K562 (cell line): Measurements from ENCODE around the gene UROS. TPM values are rescaled to one million over a fixed set of nuclear protein-coding genes. Genes with fewer than 3 reads are reported as not detected.
A peak's percentile ranks its signal among the peaks of the same experiment; 100 is the strongest.

Experiments
- BRD9 ChIP-seq: fragments of 450-650 bp; IDR thresholded peaks from 2 replicates; pipeline ENCODE4 v1.6.1; 2018; ENCODE audit warnings: low read depth; ENCODE audit not compliant: partially characterized antibody
- EP300 ChIP-seq: IDR thresholded peaks from 2 replicates; pipeline ENCODE4 v1.6.1; 2012; ENCODE audit warnings: low read length, improper control_type of control experiment
- KDM4B ChIP-seq, 2 experiments: fragments of 450-650 bp in 1 of 2; sonication (generic) in 1 of 2; IDR thresholded peaks; 2 replicates each; pipeline ENCODE4 v1.6.1; 2016 to 2017; ENCODE audit warnings: borderline replicate concordance in 2 of 2, antibody characterized with exemption in 1 of 2, low read depth in 1 of 2, mild to moderate bottlenecking in 1 of 2
- NCOA2 ChIP-seq, 2 experiments: fragments of 450-650 bp; IDR thresholded peaks; 2 replicates each; pipeline ENCODE4 v1.6.1; 2018; ENCODE audit warnings: mild to moderate bottlenecking in 2 of 2, moderate library complexity in 1 of 2; ENCODE audit not compliant: partially characterized antibody in 2 of 2
- NFE2 ChIP-seq: IDR thresholded peaks from 2 replicates; pipeline ENCODE4 v1.6.1; 2014; ENCODE audit warnings: antibody characterized with exemption, low read depth
- NFE2L1 ChIP-seq: fragments of 450-650 bp; IDR thresholded peaks from 2 replicates; pipeline ENCODE4 v1.6.1; 2016; ENCODE audit warnings: missing genetic modification characterization, low read depth, mild to moderate bottlenecking, missing compliant biosample characterization, moderate library complexity, borderline replicate concordance
- STAT5A ChIP-seq: IDR thresholded peaks from 2 replicates; pipeline ENCODE4 v1.6.1; 2012; ENCODE audit warnings: low read length, inconsistent platforms, borderline replicate concordance
- ZNF695 ChIP-seq: fragments of 450-650 bp; formaldehyde crosslinking; IDR thresholded peaks from 2 replicates; pipeline ENCODE4 v1.4.0; 2020; ENCODE audit warnings: mild to moderate bottlenecking, moderate library complexity
- polyA plus RNA-seq, 8 experiments: library from polyadenylated mRNA; depleted of rRNA in 4 of 8; stranded (reverse) in 5 of 8; unstranded in 3 of 8; fragments of >200 nt; fragmentation: Nextera tagmentation in 2 of 8; fragmentation: Illumina TruSeq in 1 of 8; extraction: Ambion mirVana in 2 of 8; extraction: Trizol in 1 of 8; gene quantifications; 2 replicates each; pipeline versions ENCODE4 v1.2.1 to v1.2.3, GENCODE V29; 2011 to 2014; ENCODE audit warnings: inconsistent platforms in 1 of 8, missing spikeins in 1 of 8
- total RNA-seq, 7 experiments: library from RNA; depleted of rRNA in 6 of 7; stranded (reverse); fragments of >200 nt in 6 of 7; fragmentation: Illumina TruSeq in 2 of 7; extraction: Trizol in 2 of 7; gene quantifications; 2 replicates each; pipeline versions ENCODE4 v1.2.1 to v1.2.3, GENCODE V29; 2011 to 2021; ENCODE audit warnings: low replicate concordance in 1 of 7
- TF ChIP-seq, protein P1 (sequence below): fragments of 450-650 bp; IDR thresholded peaks from 2 replicates; pipeline ENCODE4 v1.6.1; 2016; ENCODE audit warnings: low read depth
- TF ChIP-seq, protein P2 (sequence below): sonication (generic); formaldehyde crosslinking; IDR thresholded peaks from 2 replicates; pipeline ENCODE4 v1.8.1; 2023; ENCODE audit warnings: mild to moderate bottlenecking, missing genetic modification reagents
- TF ChIP-seq, protein P3 (sequence below): fragments of 450-650 bp; IDR thresholded peaks from 2 replicates; pipeline ENCODE4 v1.6.1; 2018; ENCODE audit not compliant: partially characterized antibody

UROS gene
- total and polyA plus RNA-seq, 9 of the 15 experiments (the other 6 are each of a cell fraction or from before 2014, with no cell fraction given), result 6.4 to 39.1 (median 32.3) TPM

DNA sequence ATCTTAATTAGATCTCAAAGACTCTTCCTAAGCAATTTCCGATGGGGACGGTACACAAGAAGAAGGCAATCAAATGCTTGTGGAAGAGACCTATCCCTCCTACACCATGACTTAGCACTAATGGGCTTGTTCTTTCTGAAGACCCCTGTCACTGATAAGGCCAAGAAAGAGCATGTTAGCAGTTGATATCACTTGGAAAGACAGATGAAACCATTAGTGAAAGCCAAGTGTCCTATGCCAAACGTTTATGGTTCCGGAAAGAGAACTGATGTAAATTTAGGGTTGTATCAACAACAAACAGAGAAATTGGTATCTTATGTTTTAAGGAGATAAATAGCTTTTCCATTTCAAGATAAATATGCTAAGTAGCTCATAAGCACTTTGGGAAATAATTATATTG lies 6.5 kb downstream of the UROS start (continued):
- TF ChIP-seq, protein P1, sequence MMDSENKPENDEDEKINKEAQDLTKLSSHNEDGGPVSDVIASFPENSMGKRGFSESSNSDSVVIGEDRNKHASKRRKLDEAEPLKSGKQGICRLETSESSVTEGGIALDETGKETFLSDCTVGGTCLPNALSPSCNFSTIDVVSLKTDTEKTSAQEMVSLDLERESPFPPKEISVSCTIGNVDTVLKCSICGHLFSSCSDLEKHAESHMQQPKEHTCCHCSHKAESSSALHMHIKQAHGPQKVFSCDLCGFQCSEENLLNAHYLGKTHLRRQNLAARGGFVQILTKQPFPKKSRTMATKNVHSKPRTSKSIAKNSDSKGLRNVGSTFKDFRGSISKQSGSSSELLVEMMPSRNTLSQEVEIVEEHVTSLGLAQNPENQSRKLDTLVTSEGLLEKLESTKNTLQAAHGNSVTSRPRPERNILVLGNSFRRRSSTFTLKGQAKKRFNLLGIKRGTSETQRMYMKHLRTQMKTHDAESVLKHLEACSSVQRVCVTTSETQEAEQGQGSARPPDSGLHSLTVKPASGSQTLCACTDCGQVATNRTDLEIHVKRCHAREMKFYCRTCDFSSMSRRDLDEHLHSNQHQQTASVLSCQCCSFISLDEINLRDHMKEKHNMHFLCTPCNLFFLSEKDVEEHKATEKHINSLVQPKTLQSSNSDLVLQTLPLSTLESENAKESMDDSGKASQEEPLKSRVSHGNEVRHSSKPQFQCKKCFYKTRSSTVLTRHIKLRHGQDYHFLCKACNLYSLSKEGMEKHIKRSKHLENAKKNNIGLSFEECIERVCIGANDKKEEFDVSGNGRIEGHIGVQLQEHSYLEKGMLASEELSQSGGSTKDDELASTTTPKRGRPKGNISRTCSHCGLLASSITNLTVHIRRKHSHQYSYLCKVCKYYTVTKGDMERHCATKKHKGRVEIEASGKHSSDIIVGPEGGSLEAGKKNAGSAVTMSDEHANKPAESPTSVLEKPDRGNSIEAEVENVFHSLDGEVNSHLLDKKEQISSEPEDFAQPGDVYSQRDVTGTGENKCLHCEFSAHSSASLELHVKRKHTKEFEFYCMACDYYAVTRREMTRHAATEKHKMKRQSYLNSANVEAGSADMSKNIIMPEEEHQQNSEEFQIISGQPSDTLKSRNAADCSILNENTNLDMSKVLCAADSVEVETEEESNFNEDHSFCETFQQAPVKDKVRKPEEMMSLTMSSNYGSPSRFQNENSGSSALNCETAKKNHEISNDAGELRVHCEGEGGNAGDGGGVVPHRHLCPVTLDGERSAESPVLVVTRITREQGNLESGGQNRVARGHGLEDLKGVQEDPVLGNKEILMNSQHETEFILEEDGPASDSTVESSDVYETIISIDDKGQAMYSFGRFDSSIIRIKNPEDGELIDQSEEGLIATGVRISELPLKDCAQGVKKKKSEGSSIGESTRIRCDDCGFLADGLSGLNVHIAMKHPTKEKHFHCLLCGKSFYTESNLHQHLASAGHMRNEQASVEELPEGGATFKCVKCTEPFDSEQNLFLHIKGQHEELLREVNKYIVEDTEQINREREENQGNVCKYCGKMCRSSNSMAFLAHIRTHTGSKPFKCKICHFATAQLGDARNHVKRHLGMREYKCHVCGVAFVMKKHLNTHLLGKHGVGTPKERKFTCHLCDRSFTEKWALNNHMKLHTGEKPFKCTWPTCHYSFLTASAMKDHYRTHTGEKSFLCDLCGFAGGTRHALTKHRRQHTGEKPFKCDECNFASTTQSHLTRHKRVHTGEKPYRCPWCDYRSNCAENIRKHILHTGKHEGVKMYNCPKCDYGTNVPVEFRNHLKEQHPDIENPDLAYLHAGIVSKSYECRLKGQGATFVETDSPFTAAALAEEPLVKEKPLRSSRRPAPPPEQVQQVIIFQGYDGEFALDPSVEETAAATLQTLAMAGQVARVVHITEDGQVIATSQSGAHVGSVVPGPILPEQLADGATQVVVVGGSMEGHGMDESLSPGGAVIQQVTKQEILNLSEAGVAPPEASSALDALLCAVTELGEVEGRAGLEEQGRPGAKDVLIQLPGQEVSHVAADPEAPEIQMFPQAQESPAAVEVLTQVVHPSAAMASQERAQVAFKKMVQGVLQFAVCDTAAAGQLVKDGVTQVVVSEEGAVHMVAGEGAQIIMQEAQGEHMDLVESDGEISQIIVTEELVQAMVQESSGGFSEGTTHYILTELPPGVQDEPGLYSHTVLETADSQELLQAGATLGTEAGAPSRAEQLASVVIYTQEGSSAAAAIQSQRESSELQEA, result no peak
- TF ChIP-seq NCOA2 (IDR thresholded peaks at IDR 0.05; ENCODE audit: partially characterized antibody in 2 of 2) (peak; percentile 27 to 80), ZNF695 (CRISPR knock-in tag) (no peak), BRD9 (peak; percentile 40), NFE2L1 (tag) (peak; percentile 58; the same call in 1 of the 2 replicates), EP300 (peak; percentile 95), STAT5A (peak; percentile 92), NFE2 (peak; percentile 96), KDM4B (IDR thresholded peaks at IDR 0.05; ENCODE audit: borderline replicate concordance in 2 of 2, low read depth in 1 of 2) (no peak)
- TF ChIP-seq, protein P2, sequence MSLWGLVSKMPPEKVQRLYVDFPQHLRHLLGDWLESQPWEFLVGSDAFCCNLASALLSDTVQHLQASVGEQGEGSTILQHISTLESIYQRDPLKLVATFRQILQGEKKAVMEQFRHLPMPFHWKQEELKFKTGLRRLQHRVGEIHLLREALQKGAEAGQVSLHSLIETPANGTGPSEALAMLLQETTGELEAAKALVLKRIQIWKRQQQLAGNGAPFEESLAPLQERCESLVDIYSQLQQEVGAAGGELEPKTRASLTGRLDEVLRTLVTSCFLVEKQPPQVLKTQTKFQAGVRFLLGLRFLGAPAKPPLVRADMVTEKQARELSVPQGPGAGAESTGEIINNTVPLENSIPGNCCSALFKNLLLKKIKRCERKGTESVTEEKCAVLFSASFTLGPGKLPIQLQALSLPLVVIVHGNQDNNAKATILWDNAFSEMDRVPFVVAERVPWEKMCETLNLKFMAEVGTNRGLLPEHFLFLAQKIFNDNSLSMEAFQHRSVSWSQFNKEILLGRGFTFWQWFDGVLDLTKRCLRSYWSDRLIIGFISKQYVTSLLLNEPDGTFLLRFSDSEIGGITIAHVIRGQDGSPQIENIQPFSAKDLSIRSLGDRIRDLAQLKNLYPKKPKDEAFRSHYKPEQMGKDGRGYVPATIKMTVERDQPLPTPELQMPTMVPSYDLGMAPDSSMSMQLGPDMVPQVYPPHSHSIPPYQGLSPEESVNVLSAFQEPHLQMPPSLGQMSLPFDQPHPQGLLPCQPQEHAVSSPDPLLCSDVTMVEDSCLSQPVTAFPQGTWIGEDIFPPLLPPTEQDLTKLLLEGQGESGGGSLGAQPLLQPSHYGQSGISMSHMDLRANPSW (CRISPR knock-in tag), result no peak
- TF ChIP-seq, protein P3, sequence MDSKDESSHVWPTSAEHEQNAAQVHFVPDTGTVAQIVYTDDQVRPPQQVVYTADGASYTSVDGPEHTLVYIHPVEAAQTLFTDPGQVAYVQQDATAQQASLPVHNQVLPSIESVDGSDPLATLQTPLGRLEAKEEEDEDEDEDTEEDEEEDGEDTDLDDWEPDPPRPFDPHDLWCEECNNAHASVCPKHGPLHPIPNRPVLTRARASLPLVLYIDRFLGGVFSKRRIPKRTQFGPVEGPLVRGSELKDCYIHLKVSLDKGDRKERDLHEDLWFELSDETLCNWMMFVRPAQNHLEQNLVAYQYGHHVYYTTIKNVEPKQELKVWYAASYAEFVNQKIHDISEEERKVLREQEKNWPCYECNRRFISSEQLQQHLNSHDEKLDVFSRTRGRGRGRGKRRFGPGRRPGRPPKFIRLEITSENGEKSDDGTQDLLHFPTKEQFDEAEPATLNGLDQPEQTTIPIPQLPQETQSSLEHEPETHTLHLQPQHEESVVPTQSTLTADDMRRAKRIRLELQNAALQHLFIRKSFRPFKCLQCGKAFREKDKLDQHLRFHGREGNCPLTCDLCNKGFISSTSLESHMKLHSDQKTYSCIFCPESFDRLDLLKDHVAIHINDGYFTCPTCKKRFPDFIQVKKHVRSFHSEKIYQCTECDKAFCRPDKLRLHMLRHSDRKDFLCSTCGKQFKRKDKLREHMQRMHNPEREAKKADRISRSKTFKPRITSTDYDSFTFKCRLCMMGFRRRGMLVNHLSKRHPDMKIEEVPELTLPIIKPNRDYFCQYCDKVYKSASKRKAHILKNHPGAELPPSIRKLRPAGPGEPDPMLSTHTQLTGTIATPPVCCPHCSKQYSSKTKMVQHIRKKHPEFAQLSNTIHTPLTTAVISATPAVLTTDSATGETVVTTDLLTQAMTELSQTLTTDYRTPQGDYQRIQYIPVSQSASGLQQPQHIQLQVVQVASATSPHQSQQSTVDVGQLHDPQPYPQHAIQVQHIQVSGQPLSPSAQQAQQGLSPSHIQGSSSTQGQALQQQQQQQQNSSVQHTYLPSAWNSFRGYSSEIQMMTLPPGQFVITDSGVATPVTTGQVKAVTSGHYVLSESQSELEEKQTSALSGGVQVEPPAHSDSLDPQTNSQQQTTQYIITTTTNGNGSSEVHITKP, result peak; percentile 75
